PFSK-1 (cell line): ENCODE measurements around the gene SAFB.

Source experiments
- FOXP2 ChIP-seq: optimal IDR thresholded peaks from 2 replicates; pipeline ENCODE3; 2011; ENCODE audit warnings: borderline replicate concordance, control low read depth, inconsistent platforms; ENCODE audit not compliant: insufficient read depth; ENCODE audit errors: extremely low read length, extremely low read depth
- POLR2AphosphoS5 ChIP-seq: IDR thresholded peaks from 2 replicates; pipeline ENCODE4 v1.6.1; 2012; ENCODE audit warnings: low read depth, mild to moderate bottlenecking, control low read depth, low read length, moderate library complexity
- SIN3A ChIP-seq: IDR thresholded peaks from 2 replicates; pipeline ENCODE4 v1.6.1; 2012; ENCODE audit warnings: mild to moderate bottlenecking, low read length, moderate library complexity, borderline replicate concordance; ENCODE audit not compliant: insufficient read depth
- TAF1 ChIP-seq: IDR thresholded peaks from 2 replicates; pipeline ENCODE4 v1.6.1; 2012; ENCODE audit warnings: low read length, control low read depth, borderline replicate concordance; ENCODE audit not compliant: insufficient read depth
- TF ChIP-seq, protein P1 (sequence below), 2 experiments: IDR thresholded peaks; 2 replicates each; pipeline versions ENCODE4 v1.6.1 to v1.8.0; 2011 to 2012; ENCODE audit warnings: low read depth in 2 of 2, low read length in 2 of 2, control low read depth in 1 of 2, inconsistent platforms in 1 of 2, mild to moderate bottlenecking in 1 of 2, moderate library complexity in 1 of 2; ENCODE audit not compliant: insufficient read depth in 1 of 2

GRCh38 chr19:5673752-5674151 lies 50.9 kb downstream of the SAFB start:
- TF ChIP-seq, protein P1, sequence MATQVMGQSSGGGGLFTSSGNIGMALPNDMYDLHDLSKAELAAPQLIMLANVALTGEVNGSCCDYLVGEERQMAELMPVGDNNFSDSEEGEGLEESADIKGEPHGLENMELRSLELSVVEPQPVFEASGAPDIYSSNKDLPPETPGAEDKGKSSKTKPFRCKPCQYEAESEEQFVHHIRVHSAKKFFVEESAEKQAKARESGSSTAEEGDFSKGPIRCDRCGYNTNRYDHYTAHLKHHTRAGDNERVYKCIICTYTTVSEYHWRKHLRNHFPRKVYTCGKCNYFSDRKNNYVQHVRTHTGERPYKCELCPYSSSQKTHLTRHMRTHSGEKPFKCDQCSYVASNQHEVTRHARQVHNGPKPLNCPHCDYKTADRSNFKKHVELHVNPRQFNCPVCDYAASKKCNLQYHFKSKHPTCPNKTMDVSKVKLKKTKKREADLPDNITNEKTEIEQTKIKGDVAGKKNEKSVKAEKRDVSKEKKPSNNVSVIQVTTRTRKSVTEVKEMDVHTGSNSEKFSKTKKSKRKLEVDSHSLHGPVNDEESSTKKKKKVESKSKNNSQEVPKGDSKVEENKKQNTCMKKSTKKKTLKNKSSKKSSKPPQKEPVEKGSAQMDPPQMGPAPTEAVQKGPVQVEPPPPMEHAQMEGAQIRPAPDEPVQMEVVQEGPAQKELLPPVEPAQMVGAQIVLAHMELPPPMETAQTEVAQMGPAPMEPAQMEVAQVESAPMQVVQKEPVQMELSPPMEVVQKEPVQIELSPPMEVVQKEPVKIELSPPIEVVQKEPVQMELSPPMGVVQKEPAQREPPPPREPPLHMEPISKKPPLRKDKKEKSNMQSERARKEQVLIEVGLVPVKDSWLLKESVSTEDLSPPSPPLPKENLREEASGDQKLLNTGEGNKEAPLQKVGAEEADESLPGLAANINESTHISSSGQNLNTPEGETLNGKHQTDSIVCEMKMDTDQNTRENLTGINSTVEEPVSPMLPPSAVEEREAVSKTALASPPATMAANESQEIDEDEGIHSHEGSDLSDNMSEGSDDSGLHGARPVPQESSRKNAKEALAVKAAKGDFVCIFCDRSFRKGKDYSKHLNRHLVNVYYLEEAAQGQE (IDR thresholded peaks at IDR 0.05; ENCODE audit: insufficient read depth in 1 of 2, low read depth in 2 of 2, low read length in 2 of 2) = no peak
- TF ChIP-seq FOXP2 (no peak), TAF1 (no peak), SIN3A (no peak), POLR2AphosphoS5 (no peak)
